Measurements from ENCODE around the gene ZFHX3.
"Not testable (repeated sequence)": the region's sequence is repeated elsewhere in the genome, so short reads cannot be mapped to it uniquely, and the experiment has no call there.

ZFHX3 gene

DNA sequence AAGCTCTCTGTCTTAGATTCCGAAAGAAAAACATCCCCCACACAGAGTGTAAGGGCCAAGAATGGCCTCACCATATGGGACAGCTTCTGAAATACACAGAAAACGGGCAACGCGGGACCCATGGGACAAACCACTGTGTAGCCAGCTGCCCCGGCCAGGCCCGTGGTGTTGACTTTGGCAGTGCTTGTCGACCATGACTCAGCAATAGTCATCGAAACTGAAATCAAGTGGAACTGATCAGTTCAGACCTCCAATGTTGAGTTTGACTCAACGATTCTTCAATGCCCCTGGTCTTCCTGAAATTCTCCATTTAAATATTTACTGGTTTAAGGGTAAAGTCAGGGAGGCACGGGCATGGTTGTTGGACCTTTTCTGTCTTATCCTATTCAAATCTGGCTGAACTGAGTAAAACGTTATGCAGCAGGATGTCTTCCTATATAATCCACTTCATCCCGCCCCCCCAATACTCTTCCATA lies 27.5 kb downstream of the ZFHX3 start:
- no peak for DNase-seq

DNA sequence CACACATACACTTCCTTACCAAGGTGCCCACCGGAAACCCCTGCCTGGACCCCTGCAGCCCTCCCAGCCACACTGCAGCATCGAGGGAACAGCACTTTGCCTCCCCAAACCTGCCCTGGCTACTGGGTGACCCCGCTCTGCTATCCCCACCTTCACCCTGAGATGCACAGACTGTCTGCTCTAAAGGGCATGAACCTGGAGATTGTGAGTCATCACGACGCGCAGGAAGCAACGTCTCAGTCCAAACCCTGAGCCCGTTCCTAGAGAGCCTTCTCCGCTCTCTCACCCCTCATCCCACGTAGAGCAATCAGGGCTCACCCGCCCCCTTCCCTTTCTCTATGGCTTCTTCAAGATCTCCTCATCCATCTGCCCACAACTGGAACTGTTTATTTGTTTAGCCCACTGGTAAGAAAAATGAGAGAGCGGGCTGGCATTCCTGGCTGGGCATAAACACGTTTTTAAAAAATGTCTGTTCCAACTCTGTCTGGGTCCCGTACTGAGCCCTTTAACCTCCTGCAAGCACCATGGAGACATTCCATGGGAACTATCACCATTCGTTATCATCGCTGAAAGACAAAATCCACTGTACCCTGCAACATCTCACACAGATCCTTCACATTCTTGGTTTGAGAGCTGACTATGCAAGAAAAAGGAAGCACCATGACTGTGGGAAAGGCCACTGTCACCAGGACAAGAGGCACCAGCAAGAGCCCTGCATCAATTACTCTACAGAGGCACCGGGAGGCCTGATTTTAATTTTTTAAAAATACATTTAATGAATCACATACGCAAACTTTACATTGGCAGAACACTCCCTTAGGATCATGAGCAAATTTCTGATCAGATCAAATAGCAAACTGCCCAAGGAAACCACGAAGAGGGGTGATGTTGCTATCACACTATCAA lies 28.2 kb downstream of the ZFHX3 start:
- DNase-seq, result no peak

DNA sequence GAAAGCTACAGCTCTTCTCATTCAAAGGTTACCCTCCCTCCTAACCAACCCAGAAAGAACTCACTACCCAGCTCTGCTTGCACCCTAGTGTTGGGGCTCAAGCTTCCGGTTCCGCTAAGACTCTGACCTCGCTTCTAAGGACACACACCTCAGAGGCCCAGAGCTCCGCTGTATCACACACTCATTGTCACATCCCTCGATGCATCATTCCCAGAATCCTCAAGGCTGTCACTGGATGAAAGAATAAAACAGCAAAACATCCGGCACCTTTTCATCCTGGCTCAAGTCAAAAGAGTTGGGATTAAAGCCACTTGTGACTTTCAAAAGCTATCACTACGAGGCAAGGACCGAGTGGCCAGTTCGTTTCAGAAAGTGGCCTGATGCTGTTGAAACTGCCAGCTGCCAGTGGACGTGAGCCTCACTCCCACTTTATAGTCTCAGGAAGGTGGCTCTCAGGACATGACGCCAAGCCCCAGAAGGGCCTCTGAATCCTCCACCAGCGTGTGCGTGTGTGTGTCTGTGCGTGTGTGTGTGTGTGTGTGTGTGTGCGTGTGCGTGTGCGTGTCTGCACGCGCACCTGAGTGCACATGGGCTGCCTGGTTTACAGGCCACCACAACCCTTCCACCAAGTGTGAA lies 29.0 kb downstream of the ZFHX3 start:
- no peak for DNase-seq

DNA sequence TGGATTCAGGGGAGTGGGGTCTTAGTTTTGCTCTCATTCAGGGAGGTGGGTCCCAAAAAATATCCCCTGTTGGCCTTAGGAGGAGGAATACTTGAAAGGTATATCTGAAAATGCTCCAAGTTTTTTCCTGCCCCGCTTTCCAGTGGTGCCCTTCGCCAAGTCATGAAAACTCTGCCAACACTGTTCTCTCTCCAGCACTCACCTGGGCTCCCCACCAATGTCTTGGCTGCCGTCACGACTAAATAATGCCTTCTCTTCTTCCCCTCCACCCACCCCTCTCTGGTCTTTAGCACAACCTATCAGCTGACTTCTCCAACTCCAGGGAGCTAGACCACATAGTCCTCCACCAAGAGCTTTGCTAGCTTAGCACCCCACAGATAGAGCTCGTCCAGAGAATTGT lies 30.6 kb downstream of the ZFHX3 start:
- no peak for DNase-seq

DNA sequence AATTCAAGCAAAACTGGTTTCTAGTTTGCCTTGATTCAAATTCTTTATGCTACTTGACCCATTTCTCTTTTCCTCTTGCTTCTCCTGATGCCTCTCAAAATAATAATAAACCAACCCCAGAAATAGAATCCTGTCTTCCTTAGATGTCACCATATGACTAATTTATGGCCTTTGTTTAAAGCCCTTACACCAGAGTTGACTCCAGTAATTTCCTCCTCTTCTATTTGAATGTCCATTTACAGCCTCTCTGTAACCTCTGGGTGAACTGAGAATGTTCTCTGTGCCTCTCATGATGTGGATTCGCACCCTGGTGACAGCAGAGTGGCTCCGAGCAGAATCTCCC lies 31.5 kb downstream of the ZFHX3 start:
- no peak for DNase-seq

DNA sequence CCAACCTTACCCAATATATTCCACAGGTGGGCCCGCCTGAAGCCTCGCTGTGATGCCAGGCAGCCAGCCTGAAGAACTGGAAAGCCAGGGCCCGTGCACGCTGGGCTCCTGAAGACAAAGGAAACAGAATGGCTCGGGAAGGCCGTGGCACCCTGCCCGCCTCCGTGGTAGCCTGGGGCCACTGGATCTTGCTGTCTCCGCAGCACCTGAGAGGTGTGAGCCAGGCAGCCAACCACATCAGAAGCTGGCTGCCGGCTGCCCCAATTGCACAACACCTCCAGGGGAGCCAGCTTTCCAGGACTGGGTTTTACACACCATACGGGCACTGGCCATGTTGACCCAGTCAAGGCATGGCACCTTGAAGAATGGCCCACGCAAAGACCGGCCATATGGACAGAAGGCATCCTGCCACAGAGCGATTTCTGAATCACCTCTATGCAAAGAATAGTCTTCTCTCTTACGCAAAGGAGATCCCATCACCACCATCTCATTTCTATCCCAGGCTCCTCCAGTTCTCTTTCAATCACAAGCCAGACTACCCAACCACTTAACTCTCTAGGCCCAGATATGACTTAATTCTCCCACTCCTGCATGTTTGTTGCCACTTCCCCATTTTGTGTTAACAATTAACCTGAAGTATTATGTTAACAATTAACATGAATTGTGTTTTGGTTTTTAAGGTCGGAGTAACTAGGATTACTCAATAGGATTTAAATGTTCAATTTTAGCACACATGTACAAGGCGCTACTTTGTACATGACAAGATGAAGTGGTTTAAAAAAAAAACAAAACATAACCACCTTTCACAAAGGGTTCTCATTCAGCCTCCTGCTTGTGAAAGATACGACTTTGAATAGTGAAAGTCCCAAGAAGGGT lies 32.1 kb downstream of the ZFHX3 start:
- no peak for DNase-seq

DNA sequence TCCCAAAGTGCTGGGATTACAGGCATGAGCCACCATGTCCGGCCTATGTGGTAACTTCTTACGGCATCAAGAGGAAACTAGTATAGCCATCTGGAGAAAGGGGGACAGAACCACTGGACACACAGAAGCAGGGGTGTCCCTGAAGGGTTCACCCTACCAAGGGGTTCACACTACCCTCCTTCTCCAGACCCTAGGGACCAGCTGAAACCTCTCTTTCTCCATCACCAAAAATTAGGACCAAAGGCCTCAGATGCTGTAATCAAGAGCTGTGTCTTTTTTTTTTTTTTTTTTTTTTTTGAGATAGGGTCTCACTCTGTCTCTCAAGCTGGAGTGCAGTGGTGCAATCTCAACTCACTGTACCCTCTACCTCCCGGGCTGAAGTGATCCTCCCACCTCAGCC lies 33.2 kb downstream of the ZFHX3 start:
- no peak for DNase-seq

DNA sequence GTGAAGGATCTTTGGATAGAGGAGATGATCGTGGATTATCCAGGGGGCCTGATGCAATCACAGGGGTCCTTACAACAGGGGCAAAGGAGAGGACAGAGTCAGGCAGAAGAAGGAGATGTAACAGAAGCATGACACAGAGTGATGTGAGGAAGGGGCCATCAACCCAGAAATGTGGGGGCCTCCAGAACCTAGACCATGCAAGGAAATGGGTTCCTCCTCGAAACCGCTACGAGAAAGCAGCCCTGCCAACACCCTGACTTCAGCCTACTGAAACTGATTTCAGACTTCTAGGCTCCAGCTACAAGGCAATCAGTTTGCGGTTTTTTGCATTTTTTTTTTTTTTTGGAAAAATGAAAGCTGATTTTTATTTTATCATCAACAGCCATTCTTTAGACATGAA lies 34.0 kb downstream of the ZFHX3 start:
- no peak for DNase-seq

DNA sequence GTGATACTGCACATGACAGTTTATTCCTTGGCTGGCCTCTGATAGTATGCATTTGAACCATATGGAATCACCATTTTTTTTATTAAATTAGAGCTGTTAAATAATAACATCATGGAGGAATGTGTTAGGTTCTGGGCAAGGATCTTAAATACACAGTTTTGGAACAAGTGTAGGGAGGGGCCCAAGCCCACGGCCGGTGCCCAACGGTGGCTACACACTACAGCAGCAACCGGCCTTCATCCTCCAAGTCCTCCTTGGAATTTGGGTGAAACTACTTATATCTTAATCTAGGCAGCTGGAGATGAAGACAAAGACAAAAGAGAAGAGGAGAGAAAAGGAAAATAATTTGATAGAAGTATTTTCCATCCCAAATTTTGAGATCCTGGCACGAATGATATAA lies 35.6 kb downstream of the ZFHX3 start:
- no peak for DNase-seq

DNA sequence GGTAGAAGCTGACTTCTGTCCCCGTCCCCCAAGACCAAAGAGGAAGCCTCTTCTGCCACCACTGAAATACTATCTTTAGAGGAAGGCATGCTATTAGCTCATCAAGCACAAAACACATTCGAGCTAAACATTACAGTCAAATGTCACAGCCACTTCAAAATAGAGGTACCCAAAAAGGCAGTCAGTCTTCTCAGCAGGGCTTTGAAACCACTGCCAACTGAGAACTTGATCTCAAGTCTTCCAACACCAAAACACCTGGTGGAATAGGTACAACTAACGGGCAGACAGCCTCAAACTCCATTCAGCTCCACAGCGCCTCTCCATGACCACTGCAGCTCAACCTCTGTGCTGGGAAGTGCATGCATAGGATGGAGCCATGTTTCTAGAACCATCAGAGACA lies 36.0 kb downstream of the ZFHX3 start:
- DNase-seq, result no peak

DNA sequence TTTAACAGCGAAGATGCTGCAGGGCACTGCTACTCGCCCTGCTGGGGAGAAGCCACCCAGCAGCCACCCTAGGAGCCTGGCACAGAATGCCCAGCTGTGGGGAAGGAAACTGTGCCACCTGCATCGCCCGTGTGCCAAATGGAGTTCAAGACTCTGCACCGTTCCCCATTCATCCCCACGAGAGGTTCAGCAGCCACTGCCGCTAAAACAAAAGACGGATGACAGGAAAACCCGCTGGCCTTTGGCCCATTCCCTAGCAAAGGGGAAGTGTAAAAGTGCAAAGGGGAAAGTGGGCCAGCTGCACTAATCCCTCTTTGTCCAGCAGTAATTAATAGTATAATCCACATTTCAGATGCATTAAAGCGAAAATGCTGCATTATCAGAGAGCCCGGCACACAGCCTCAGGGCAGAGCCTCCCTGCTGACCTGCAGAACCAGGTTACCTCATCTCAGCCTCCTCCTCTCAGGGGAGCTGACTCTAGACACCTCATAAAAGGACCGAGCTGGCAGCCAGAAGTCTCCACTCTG lies 37.7 kb downstream of the ZFHX3 start:
- no peak for DNase-seq

DNA sequence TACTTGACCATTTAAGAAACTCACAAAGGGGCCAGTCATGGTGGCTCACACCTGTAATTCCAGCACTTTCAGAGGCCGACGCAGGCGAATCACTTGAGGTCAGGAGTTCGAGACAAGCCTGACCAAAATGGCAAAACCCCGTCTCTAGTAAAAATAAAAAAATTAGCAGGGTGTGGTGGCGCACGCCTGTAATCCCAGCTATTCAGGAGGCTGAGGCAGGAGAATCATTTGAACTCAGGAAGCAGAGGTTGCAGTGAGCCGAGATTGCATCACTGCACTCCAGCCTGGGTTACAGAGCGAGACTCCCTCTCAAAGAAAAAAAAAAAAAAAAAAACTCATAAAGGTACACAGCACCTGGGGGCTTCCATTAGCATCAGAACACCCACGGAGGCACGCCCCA lies 38.2 kb downstream of the ZFHX3 start:
- not testable (repeated sequence) for DNase-seq

DNA sequence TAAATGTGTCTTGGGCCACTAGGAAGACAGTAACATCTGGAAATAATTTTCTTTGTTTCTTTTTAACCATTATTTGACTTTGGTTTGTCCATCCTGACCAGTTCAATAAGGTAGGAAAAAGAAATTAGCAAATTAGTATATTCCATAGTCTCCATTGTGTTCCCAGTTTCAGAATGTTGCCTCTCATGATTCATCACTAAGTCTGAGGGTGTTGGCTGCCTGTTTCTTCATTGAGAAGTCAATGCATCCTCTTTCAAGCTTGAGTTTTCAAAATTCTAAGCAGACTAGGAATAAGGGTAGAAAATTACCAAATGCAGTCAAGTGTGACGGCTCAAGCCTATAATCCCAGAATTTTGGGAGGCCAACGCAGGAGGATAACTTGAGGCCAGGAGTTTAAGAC lies 41.9 kb downstream of the ZFHX3 start:
- DNase-seq, result no peak

DNA sequence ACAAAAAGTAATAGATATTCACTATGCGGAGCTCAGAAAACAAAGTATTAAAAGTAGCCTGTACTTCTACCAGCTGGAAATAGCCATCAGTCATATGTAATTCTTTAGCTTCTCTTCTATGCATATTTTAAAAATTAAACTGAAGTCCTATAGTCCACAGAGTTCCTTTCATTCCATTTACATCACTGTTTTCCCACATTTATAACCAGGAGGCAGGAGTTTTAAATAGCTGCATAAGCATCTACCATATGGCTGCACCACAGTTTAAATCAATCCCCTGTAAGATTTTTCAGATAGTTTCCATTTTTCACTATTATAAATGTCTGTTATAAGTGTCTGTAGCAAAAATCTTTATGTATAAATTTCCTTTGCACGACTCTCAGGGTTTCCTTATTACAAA lies 45.1 kb downstream of the ZFHX3 start:
- DNase-seq, result no peak

DNA sequence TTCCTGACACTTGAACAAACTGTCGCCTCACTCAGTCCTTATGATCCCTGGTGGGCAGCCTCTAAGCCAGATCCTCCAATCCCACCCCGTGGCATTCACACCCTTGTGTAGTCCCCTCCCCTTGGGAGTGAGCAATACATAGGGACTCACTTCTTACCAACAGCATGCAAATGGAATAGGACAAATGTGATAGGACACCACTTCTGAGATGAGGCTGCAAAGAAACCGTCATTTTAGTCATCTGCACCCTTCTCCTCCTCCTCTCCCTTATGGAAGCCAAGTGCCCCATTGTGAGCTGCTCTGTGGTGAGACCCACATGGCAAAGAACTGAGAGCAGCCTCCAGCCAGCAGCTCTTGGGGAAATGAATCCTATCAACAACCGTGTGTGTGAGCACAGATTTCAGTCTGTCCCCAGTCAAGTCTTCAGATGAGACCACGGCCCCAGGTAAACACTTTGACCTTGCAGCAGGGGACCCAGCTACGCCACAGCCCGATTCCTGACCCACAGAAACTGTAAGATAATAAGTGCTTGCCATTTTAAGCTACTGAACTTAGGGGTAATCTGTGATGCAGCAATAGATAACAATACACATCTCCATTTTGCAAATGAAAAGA lies 46.9 kb downstream of the ZFHX3 start:
- no peak for DNase-seq

DNA sequence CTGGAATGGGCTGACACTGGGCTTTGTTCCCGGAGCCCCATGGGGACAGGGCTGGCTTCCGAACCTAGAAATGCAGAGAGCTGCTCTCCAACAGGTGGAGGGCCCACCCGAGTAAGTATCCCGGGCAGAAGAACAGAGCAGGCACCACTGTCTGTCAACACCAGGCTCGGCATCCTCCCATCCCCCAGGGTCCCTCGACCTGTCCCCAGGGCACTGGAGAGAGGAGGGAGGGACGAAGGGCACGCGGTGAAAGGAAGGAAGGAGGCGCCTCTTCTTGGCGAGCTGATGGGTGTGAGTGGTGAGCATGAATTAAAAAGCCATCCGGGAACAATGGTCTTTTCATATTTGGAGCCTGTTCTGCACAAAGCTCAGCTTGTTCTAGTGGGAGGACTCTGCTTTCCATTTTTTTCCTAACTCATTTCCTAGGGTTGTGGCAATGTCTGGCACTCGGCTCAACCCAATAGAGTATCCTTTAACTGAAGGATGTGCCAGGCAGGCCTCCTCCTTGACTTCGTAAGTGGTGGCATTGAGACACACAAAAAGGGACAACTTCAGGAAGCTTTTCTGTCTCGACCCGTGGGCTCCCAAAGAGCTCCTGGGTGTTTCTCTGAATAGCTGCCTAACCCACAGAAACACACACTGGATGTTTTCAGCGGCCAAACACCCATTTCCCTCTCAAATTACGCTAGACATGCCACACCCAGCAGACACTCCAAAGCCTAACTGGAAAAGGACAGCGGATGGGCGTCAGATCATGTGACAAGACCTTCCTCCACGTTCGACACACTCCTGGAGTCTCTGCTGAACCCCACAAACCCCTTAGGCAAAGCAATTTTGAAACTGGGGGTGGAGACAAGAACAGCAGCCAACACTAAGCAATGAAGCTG lies 47.7 kb downstream of the ZFHX3 start:
- DNase-seq, result no peak

DNA sequence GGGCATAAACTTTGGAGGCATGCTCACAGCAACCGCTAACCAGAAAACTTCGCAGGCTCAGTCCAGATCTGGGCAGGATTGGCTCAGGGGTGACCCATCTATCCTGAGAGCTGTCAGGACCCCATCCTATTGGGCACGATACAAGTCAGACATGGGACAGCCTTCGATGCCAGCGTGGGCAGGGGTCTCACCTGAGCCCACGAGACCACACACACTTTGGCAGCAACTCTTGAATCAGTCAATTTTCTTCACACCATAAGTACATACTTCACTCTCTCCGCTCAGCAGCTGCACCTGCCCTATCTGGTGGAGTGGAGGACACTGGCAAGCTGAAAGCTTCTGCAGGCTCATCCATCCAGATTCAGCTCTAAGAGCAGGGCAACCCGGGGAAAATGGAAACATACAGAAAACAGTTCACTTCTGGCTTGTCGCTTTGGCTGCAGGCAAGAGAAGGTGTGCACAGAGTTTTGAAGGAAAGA lies 48.3 kb downstream of the ZFHX3 start:
- no peak for DNase-seq

DNA sequence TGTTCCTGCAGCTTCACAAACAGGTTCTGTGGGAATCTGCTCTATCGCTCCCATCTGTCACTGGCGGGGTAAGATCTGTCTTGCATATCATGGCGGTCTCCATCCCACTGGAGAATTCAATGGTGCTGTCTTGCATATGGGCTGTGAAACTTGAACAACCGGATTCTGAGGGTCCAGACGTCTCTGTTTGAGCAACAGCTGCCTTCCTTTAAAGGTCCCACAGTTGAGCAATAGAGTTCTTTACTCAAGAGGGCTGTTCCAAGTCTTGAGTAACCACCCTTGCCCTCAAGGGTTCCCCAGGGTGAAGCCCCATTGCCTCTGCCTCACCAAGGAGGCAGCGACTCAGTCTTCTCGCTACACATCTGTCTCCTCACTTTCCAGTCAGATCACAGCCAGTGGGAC lies 50.8 kb downstream of the ZFHX3 start:
- DNase-seq, result no peak

DNA sequence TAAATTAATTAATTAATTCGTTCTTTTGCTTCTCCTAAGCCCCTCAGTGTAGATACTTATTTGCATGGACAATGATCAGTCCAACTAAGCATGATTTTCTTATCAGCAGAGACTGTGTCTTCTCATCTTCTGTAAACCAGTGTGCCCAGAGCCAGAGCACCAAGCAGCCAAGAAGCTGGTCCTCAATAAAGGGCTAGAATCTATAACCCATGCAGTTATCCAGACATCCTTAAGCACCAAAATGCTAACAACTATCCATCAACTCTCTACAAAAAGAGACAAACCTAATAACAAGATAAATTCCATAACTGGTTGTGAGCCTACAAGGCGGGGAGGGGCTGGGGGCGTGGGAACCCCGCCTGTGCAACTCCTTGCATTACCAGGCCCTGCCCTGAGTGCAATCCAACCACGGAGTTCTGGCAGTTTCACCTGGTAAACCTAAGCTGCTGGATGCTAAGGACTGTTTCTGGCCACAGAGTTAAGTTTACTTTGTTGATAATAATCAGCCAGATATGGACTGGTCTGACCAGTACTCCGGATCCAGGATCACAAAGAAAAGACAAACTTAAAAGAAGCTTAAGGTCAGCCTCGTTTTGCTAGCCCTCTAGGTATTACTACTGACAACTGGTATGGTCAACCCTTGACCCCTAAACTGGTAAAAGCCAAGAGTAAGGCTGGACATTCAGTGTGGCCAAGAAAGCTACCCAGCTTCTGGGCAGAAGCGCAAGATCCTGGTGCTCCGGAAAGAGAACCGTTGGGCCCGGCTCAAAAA lies 51.5 kb downstream of the ZFHX3 start:
- DNase-seq, result no peak

DNA sequence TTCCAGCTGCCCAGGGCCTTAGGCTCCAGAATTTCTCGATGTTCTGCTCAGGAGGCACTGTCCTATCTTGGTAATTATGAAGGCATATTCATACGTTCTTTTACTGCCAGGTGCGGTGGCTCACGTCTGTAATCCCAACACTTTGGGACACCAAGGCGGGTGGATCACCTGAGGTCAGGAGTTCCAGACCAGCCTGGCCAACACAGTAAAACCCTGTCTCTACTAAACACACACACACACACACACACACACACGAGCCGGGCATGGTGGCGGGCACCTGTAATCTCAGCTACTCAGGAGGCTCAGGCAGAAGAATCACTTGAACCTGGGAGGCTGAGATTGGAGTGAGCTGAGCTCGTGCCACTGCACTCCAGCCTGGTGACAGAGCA lies 52.1 kb downstream of the ZFHX3 start:
- not testable (repeated sequence) for DNase-seq

All from activated naive CD4-positive, alpha-beta T cell treated with anti-CD3 and anti-CD28 coated beads, Interleukin-2, amount 50 U/mL, for 16 hours (primary cell).